HG02840 (cell line): Measurements from ENCODE around the gene SCARF1.

Experiments used
- ATAC-seq: cut with Tn5 transposase; IDR thresholded peaks from one replicate; pipeline ENCODE4 v1.9.1; 2021; ENCODE audit warnings: mild to moderate bottlenecking, moderate library complexity, moderate number of reproducible peaks; ENCODE audit not compliant: unreplicated experiment, low FRiP score

The SCARF1 gene

GRCh38 chr17:1605681-1606351 is 39.7 kb downstream of the SCARF1 start:
- no peak for ATAC-seq

GRCh38 chr17:1604831-1605528 is 40.6 kb downstream of the SCARF1 start:
- no peak for ATAC-seq

- ATAC-seq = no peak
Measured at GRCh38 chr17:1601571-1601970, 44.0 kb downstream of the SCARF1 start.

- ATAC-seq = no peak
Measured at GRCh38 chr17:1598399-1599095, 47.0 kb downstream of the SCARF1 start.

- no peak for ATAC-seq
Measured at GRCh38 chr17:1597861-1598342, 47.6 kb downstream of the SCARF1 start.

- no peak for ATAC-seq
Measured at GRCh38 chr17:1593630-1593931, 52.0 kb downstream of the SCARF1 start.

GRCh38 chr17:1592751-1593629 is 52.5 kb downstream of the SCARF1 start:
- ATAC-seq = peak; percentile 79

GRCh38 chr17:1591474-1592090 is 54.0 kb downstream of the SCARF1 start:
- ATAC-seq = no peak

- ATAC-seq = no peak
Measured at GRCh38 chr17:1590747-1591473, 54.6 kb downstream of the SCARF1 start.

GRCh38 chr17:1590029-1590746 is 55.3 kb downstream of the SCARF1 start:
- no peak for ATAC-seq

GRCh38 chr17:1588821-1589585 is 56.5 kb downstream of the SCARF1 start:
- ATAC-seq = no peak

GRCh38 chr17:1584167-1584566 is 61.4 kb downstream of the SCARF1 start:
- ATAC-seq = no peak
